ENCODE data around the gene FRMD7. TPM values are rescaled to one million over a fixed set of nuclear protein-coding genes. Genes with fewer than 3 reads are reported as not detected.

The FRMD7 gene
- total RNA-seq, 1 experiment from 2014 or later = not detected

DNA sequence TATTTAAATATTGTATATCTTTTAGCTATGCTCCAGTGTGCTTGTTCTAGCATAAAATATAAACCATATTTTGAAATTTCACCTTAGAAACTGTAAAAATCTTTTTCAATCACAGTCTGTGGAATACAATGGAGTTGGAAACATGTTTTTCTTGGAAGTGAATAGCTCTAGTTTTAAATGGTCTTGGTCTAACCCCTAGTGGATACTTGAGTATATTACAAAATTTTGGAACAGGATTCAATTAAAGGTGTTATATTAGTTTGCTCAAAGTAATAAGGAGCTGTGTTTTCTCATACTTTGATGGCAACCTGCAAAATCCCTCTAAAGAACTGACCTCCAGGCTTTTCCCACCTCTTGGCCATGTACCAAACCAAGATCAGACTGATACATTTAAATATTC is 56.6 kb downstream of the FRMD7 start:
- H3K79me1 ChIP-seq (ENCODE audit: insufficient read depth, low read depth, low read length, poor library complexity, severe bottlenecking) = no peaks in the 10 kb centered on the region
- no peaks in the 10 kb centered on the region for H3K27me3 ChIP-seq (ENCODE audit: insufficient read depth, low read length)
- no peaks in the 10 kb centered on the region for H3K9me3 Mint-ChIP-seq
- H2BK120ac ChIP-seq (ENCODE audit: low read depth, low read length, poor library complexity, severe bottlenecking) = no peak overlapping the region
- H2BK15ac ChIP-seq (ENCODE audit: low read depth, low read length) = no peak overlapping the region
- H2BK5ac ChIP-seq (ENCODE audit: insufficient read length, low read length) = no peak overlapping the region
- DNase-seq = no peak
- H4K91ac ChIP-seq (ENCODE audit: insufficient read length, low read depth, low read length) = no peak overlapping the region
- H3K4me3 Mint-ChIP-seq = no peak overlapping the region
- H3K23me2 ChIP-seq (ENCODE audit: insufficient read length, low read depth, low read length, poor library complexity, severe bottlenecking) = no peaks in the 10 kb centered on the region
- H4K8ac ChIP-seq (replicated peaks; ENCODE audit: insufficient read length, low read depth, low read length) = no peak overlapping the region
- no peak overlapping the region for H3K23ac ChIP-seq (ENCODE audit: insufficient read length, low read depth, low read length)
- TF ChIP-seq, protein P1, sequence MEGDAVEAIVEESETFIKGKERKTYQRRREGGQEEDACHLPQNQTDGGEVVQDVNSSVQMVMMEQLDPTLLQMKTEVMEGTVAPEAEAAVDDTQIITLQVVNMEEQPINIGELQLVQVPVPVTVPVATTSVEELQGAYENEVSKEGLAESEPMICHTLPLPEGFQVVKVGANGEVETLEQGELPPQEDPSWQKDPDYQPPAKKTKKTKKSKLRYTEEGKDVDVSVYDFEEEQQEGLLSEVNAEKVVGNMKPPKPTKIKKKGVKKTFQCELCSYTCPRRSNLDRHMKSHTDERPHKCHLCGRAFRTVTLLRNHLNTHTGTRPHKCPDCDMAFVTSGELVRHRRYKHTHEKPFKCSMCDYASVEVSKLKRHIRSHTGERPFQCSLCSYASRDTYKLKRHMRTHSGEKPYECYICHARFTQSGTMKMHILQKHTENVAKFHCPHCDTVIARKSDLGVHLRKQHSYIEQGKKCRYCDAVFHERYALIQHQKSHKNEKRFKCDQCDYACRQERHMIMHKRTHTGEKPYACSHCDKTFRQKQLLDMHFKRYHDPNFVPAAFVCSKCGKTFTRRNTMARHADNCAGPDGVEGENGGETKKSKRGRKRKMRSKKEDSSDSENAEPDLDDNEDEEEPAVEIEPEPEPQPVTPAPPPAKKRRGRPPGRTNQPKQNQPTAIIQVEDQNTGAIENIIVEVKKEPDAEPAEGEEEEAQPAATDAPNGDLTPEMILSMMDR (conservative IDR thresholded peaks at IDR 0.05) = peak; percentile 59
- H2BK20ac ChIP-seq (ENCODE audit: low read depth, low read length, poor library complexity, severe bottlenecking) = no peak overlapping the region
- no peak overlapping the region for H3K9ac ChIP-seq (ENCODE audit: extremely low read depth, insufficient read length, low read length)
- no peak overlapping the region for H3K27ac ChIP-seq (ENCODE audit: insufficient read length, low read depth, low read length)
- H3K56ac ChIP-seq (ENCODE audit: insufficient read length, low read depth, low read length) = no peak overlapping the region
- H3K4me1 ChIP-seq (ENCODE audit: insufficient read depth, low read length) = no peaks in the 10 kb centered on the region
- no peak overlapping the region for H2BK12ac ChIP-seq (ENCODE audit: insufficient read length, low read depth, low read length)
- H3K27me3 Mint-ChIP-seq (ENCODE audit: low read depth) = no peaks in the 10 kb centered on the region
- no peak overlapping the region for H4K5ac ChIP-seq (ENCODE audit: insufficient read length, low read depth, low read length)
- no peak overlapping the region for H3K27ac Mint-ChIP-seq
- H3K4ac ChIP-seq (ENCODE audit: low read depth, low read length) = no peak overlapping the region
- H2AFZ ChIP-seq (ENCODE audit: low read length) = no peak overlapping the region
- H3K4me2 ChIP-seq (ENCODE audit: insufficient read depth, insufficient read length, low read length) = no peak overlapping the region
- peaks cover 19 to 50% (median 37%) of the 10 kb centered on the region in 3 experiments; a peak in 6 of 7 replicates for H3K36me3 Mint-ChIP-seq (ENCODE audit: insufficient read depth in 1 of 3, low read depth in 3 of 3)
- no peak overlapping the region for H2AK5ac ChIP-seq (ENCODE audit: insufficient read length, low read length)
- H3K9me3 ChIP-seq (ENCODE audit: control insufficient read depth, low read depth, low read length) = no peaks in the 10 kb centered on the region
- no peaks in the 10 kb centered on the region for H3K79me2 ChIP-seq (ENCODE audit: insufficient read depth, low read length)
- H3T11ph ChIP-seq (ENCODE audit: low read length) = no peak overlapping the region
- H3K4me1 Mint-ChIP-seq = no peaks in the 10 kb centered on the region
- H4K20me1 ChIP-seq (ENCODE audit: control insufficient read depth, insufficient read depth, insufficient read length) = no peaks in the 10 kb centered on the region
- H3K18ac ChIP-seq (ENCODE audit: insufficient read length, low read depth, low read length) = no peak overlapping the region
- no peak overlapping the region for H3K14ac ChIP-seq (ENCODE audit: insufficient read depth, low read length)
